Glutamatergic neuron (in vitro differentiated cells): Measurements from ENCODE around the gene GTSE1. TPM values are rescaled to one million over a fixed set of nuclear protein-coding genes. Genes with fewer than 3 reads are reported as not detected.

Source experiments
- DNase-seq: peaks from one replicate; pipeline ENCODE4 v3.0.0; 2022
- H3K27ac Mint-ChIP-seq: one replicate; pipeline ENCODE4 v1.8.0; 2020; ENCODE audit warnings: mild to moderate bottlenecking, mixed read lengths, inconsistent platforms; ENCODE audit not compliant: unreplicated experiment
- H3K27me3 Mint-ChIP-seq: one replicate; pipeline ENCODE4 v1.8.0; 2020; ENCODE audit warnings: mild to moderate bottlenecking, moderate library complexity, mixed read lengths, inconsistent platforms; ENCODE audit not compliant: unreplicated experiment
- H3K36me3 Mint-ChIP-seq: one replicate; pipeline ENCODE4 v1.8.0; 2020; ENCODE audit warnings: mild to moderate bottlenecking, mixed read lengths, inconsistent platforms; ENCODE audit not compliant: unreplicated experiment
- H3K4me1 Mint-ChIP-seq: one replicate; pipeline ENCODE4 v1.8.0; 2020; ENCODE audit warnings: mild to moderate bottlenecking, low read depth, mixed read lengths, inconsistent platforms; ENCODE audit not compliant: unreplicated experiment
- H3K4me3 Mint-ChIP-seq: one replicate; pipeline ENCODE4 v1.8.0; 2020; ENCODE audit warnings: mild to moderate bottlenecking, mixed read lengths, inconsistent platforms; ENCODE audit not compliant: unreplicated experiment
- H3K9me3 Mint-ChIP-seq: one replicate; pipeline ENCODE4 v1.8.0; 2020; ENCODE audit warnings: mild to moderate bottlenecking, moderate library complexity, mixed read lengths, inconsistent platforms; ENCODE audit not compliant: unreplicated experiment
- CTCF ChIP-seq: fragments of 200-600 bp; sonication (generic); IDR thresholded peaks from one replicate; pipeline ENCODE4 v1.5.0; 2021; ENCODE audit not compliant: partially characterized antibody, unreplicated experiment
- total RNA-seq: library from RNA; stranded (reverse); fragmentation: NEBNext Ultra II Directional; extraction: Animal tissue kit (Norgen Biotek cat#: 25700); gene quantifications from one replicate; pipeline ENCODE4 v1.2.1, GENCODE V29; 2021; ENCODE audit not compliant: unreplicated experiment

Gene GTSE1
- total RNA-seq, 1 donor from 2014 or later, result 7.5 TPM

GRCh38 chr22:46354176-46354992 is 57.7 kb downstream of the GTSE1 start:
- peaks cover 4% of the 10 kb centered on the region for H3K27me3 Mint-ChIP-seq
- no peak for TF ChIP-seq CTCF
- peaks cover 12% of the 10 kb centered on the region for H3K9me3 Mint-ChIP-seq
- no peak overlapping the region for H3K4me3 Mint-ChIP-seq
- no peaks in the 10 kb centered on the region for H3K36me3 Mint-ChIP-seq
- no peak overlapping the region for H3K27ac Mint-ChIP-seq
- no peak for DNase-seq
- H3K4me1 Mint-ChIP-seq, result peaks cover 16% of the 10 kb centered on the region

- peaks cover 16% of the 10 kb centered on the region for H3K4me1 Mint-ChIP-seq
- no peak for DNase-seq
- H3K4me3 Mint-ChIP-seq, result no peak overlapping the region
- peaks cover 10% of the 10 kb centered on the region for H3K9me3 Mint-ChIP-seq
- H3K36me3 Mint-ChIP-seq, result no peaks in the 10 kb centered on the region
- TF ChIP-seq CTCF, result no peak
- H3K27me3 Mint-ChIP-seq, result peaks cover 4% of the 10 kb centered on the region
- H3K27ac Mint-ChIP-seq, result no peak overlapping the region
Measured at GRCh38 chr22:46354993-46355305, 58.3 kb downstream of the GTSE1 start.

GRCh38 chr22:46355369-46355995 is 58.8 kb downstream of the GTSE1 start:
- H3K36me3 Mint-ChIP-seq, result peaks cover 4% of the 10 kb centered on the region

DNA sequence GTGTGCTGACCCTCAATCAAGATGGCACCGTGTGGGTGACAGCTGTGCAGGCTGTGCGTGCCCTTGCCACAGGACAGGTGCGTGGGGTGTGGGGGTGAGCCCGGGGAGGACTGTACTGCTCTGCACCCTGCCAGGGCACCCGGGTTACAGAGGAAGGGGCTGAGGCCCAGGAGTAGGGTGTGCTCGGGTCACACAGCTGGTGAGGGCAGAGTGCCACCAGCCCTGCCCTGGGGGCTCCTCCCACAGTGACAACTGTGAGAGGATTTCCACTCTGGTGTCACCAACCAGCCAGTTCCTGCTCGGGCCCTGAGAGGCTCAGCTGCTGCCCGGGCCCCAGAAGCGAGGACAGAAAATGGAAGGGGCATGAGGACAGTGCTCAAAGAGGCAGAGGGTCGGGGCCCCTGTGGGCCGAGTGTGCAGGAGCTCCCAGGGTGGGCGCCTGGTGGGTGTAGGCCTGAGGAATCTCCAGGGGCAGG is 59.4 kb downstream of the GTSE1 start:
- H3K9me3 Mint-ChIP-seq, result peaks cover 8% of the 10 kb centered on the region
- H3K4me1 Mint-ChIP-seq, result peaks cover 16% of the 10 kb centered on the region
- H3K4me3 Mint-ChIP-seq, result no peak overlapping the region
- no peak for DNase-seq
- no peak overlapping the region for H3K27ac Mint-ChIP-seq
- peaks cover 7% of the 10 kb centered on the region for H3K36me3 Mint-ChIP-seq
- peaks cover 2% of the 10 kb centered on the region for H3K27me3 Mint-ChIP-seq
- TF ChIP-seq CTCF, result no peak

More at GRCh38 chr22:46355369-46355995, 58.8 kb downstream of the GTSE1 start:
- peak; percentile 83 for TF ChIP-seq CTCF
- DNase-seq, result peak; percentile 93
- Mint-ChIP-seq H3K9me3 (peaks cover 8% of the 10 kb centered on the region), H3K27me3 (peaks cover 4% of the 10 kb centered on the region), H3K27ac (peak overlapping the region; percentile 33), H3K4me3 (no peak overlapping the region), H3K4me1 (peaks cover 16% of the 10 kb centered on the region)
